GM19238 (cell line): ENCODE results near the gene DCUN1D3.
"Not testable (repeated sequence)": the region's sequence is repeated elsewhere in the genome, so short reads cannot be mapped to it uniquely, and the experiment has no call there.

Experiments
- DNase-seq: peaks from one replicate; pipeline ENCODE4 v3.0.0; 2011; ENCODE audit warnings: low spot score; ENCODE audit not compliant: insufficient read length

The DCUN1D3 gene, protein sequence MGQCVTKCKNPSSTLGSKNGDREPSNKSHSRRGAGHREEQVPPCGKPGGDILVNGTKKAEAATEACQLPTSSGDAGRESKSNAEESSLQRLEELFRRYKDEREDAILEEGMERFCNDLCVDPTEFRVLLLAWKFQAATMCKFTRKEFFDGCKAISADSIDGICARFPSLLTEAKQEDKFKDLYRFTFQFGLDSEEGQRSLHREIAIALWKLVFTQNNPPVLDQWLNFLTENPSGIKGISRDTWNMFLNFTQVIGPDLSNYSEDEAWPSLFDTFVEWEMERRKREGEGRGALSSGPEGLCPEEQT

DNA sequence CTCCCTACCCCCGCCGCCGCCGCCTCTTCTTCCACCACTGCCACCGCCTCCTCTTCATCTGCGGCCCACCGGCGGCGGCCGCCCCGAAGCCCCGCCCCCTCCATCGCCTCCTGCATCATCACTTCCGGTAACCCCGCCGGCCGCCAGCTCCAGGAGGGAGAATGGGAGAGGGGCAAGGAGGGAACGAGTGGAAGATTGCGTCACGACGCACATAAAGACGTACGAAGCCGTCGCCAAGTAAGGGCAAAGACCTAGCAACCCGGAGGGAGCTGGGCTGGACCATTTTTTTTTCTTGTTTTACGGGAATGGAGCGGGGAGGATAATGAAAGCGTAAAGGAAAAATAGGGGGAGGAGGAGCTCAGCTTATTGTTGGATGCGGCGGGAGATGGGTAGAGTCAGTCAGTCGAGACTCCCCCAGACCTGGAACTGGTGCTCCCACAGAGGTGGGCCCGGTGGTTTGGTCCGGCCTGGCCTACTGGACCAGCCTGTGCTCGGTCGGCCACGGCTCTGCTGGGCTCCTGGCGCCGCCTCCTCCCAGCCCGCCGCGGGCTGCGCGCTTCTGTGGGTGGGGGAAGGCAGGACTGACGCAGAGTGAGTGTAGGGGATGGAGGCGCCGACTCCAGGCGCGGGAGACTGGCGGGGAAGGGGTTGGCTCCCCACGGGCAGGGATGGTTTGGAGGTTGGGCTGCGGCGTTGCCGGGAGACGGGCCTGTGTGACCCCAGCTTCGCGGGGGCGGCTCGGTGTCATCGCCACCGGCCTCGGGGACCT lies at the start of gene DCUN1D3, which contains the start of gene LYRM1:
DCUN1D3 (minus strand) TSS at position 60 of the 769 bp plus-strand sequence. CDS start 37,820 bp downstream, outside the sequence.
LYRM1 (plus strand) TSS at position 473 of the 769 bp plus-strand sequence. CDS start 14,785 bp downstream, outside the sequence.
- DNase-seq, result peak; percentile 80

DNA sequence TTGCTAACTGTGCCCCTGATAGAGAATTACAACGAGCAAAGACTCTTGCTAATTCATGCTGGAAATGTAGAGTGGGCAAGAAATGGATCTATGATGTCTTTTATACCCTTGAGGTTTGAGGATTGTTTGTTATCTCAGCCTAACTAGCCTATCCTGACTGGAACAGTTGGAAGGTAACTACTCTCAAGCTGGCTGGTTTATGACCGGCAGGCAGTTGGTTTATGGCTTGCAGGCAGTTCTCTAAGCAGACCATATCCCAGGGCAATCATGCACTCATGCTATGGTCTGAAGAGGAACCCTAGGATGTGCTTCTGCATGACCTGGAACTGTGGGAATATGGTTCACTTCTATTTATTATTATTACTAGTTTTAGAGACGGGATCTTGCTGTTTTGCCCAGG lies 49.5 kb upstream of the DCUN1D3 start:
- DNase-seq, result no peak

DNA sequence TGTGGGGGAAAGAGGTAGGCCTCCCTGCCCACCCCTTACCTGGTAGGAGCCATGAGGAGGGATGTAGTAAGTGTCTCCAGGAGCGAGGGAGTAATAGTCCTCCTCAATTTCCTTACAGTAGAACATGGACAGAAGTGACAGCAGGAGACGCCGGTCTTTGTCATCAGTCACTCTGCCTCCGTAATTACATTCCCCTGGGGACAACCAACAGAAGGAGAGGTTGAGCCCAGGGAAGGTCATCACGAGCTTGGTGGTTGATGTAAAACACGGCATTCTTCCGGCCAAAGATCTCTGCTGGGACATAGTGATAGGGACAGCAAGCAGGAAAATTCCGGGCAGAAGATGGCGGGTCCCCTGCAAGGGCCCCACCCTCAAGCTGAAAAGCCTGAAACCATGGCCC lies 48.3 kb upstream of the DCUN1D3 start:
- no peak for DNase-seq

DNA sequence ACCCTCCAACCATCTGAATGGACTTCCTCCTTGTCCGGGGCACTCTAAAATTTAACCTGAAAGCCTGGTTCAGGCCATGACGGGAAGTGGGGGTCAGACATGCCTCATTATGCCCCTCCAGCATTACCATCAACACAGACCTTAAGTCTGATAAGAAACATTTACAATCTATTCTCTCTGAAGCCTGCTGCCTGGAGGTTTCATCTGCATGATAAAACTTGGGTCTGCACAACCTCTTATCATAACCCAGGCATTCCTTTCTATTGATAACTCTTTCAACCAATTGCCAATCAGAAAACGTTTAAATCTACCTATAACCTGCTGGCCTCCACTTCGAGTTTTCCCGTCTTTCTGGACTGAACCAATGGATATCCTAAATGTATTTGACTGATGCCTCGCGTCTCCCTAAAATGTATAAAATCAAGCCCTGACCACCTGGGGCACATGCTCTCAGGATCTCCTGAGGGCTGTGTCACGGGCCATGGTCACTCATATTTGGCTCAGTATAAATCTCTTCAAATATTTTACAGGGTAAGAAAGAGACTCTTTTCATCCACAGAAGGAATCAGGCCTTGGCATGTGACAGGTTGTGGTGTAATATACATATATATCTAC lies 46.0 kb upstream of the DCUN1D3 start:
- DNase-seq, result no peak

DNA sequence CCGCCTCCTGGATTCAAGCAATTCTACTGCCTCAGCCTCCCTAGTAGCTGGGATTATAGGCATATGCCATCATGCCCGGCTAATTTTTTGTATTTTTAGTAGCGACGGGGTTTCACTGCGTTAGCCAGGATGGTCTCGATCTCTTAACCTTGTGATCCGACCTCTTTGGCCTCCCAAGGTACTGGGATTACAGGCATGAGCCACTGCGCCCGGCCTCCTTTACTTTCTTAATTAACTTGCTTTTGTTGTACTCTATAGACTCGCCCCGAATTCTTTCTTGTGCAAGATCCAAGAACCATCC lies 45.4 kb upstream of the DCUN1D3 start:
- DNase-seq, result not testable (repeated sequence)

- no peak for DNase-seq
Observed at GRCh38 chr16:20944861-20945574, 44.9 kb upstream of the DCUN1D3 start.

GRCh38 chr16:20942256-20942655 lies 42.1 kb upstream of the DCUN1D3 start:
- DNase-seq, result no peak

- no peak for DNase-seq
Observed at GRCh38 chr16:20941636-20941926, 41.4 kb upstream of the DCUN1D3 start.

GRCh38 chr16:20940871-20941635 lies 40.9 kb upstream of the DCUN1D3 start:
- DNase-seq, result no peak

DNA sequence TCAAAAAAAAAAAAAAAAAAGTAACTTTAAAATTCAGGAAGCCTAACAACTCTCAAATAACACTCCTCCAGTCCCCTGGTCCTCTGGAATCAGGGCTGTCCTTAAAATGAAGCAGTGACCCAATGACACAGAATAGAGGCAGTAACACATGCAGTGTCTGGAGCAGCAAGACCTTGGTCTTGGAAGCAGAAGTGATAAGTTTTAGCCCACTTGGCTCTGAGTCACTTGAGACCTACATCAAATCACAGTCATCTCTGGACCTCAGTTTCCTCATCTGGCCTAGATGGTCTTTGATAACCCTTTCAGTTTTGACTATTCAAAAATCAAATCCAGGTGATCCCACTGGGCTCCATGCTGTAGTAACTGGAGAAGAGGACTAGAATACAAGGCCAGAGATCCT lies 39.5 kb upstream of the DCUN1D3 start:
- DNase-seq, result no peak

DNA sequence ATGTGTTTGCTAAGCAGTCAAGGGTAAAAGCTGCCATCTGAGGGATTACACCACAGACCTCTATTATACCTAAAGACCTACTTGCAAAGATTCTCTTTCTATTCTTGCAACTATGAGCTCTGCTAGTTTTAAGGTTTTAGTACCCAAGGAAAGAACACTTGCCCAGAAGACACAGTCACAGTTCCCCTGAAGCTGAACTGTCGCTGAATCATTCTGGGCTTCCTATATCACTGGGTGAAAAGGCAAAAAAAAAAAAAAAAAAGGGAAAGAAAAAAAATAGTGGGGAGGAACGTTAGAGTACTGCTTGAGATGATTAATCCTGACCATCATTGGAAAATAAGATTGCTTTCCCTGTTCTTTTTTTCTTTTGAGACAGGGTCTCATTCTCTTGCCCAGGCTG lies 38.3 kb upstream of the DCUN1D3 start:
- no peak for DNase-seq

- DNase-seq, result no peak
Observed at GRCh38 chr16:20937736-20938135, 37.6 kb upstream of the DCUN1D3 start.

GRCh38 chr16:20933589-20933988 lies 33.4 kb upstream of the DCUN1D3 start:
- DNase-seq, result no peak

DNA sequence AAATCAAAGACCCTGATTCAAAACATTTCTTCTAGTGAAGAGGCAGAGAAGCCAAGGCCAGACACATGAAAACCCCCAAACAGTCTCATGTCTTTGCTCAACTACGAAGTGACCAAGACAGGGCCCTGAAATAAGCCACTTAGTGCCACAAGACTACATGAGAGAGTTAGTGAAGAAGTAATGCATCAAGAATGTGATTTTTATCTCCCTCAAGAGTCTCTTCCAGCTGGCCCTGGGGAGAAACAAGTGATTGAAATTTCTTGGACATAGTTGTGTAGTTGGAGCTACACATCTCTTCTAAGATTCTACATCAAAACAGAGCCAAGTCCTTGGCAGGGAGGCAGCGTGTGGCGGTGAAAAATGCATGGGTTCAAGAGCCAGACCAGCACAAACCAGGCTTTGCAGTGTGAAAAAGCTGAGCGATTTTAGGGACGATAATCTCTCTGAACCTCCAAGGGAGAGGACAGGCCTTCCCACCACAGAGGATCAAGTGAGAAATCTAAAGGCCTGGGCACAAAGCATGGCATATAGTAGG lies 31.0 kb upstream of the DCUN1D3 start:
- no peak for DNase-seq

DNA sequence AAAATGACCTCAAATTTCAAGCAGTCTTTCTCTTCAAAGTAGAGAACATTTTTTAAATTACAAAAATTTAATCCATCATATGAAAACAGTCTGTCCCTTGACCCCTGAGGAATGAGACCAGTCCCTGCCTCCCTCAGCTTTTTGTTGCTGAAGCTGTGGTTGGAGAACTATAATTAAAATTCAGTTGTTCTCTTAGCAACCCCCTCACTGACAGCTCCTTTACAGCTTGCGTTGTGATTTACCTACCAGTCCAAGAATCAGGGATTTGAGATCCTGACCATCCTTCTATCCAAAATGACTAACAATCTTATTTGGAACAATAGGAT lies 30.2 kb upstream of the DCUN1D3 start:
- DNase-seq, result no peak

DNA sequence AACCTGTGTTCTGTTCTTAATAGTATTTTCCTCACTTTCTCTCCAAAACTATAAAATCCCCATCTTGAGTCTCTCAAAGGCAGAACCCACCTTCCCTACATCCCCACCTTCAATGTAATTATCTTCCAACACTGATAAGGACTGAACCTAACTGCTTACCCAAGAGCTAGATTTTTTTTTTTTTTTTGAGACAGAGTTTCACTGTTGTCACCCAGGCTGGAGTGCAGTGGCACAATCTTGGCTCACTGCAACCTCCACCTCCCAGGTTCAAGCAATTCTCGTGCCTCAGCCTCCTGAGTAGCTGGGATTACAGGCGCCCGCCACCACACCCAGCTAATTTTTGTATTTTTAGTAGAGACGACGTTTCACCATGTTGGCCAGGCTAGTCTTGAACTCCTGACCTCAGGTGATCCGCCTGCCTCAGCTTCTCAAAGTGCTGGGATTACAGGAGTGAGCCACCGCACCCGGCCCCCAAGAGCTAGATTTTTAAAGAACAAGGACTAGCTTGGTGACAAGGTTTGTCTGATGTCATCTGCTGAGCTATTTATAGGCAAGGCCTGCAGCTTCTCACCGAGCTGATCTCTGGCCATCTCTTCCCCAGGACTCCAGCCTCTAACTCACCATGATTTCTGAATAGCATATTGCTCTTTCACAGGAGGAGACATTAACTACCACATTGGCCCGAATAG lies 29.7 kb upstream of the DCUN1D3 start:
- DNase-seq, result not testable (repeated sequence)

- DNase-seq, result no peak
Observed at GRCh38 chr16:20928774-20929411, 28.7 kb upstream of the DCUN1D3 start.

DNA sequence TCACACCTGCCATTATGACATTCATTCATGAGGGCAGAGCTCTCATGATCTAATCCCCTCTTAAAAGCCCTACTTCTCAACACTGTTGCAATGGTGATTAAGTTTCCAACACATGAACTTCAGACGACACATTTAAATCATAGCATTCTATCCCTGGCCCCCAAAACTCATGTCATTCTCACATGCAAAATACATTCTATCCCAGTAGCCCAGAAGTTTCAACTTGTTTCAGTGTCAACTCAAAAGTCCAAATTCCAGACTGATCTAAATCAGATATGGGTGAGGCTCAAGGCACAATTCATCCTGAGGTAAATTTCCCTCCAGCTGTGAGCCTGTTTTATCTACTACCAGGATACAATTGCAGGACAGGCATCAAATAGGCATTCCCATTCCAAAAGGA lies 25.6 kb upstream of the DCUN1D3 start:
- no peak for DNase-seq

DNA sequence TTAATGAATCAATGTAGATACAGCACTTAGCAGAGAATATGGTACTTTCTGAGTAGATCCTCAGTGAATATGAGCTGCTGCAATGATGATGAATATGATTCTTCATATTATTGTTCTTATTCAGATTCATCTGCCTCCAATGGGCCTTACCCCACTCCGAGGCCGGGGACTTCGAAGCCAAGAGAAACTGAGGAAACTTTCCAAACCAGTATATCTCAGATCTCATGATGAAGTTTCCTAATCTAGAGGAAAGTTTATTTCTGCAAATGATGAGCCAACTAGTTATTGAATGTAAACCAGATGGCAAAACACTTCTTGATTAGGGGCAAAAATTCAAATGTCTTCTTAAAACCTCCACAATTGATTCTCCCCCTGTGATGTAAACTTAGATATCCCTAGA lies 23.7 kb upstream of the DCUN1D3 start:
- DNase-seq, result no peak

GRCh38 chr16:20920799-20921198 lies 20.6 kb upstream of the DCUN1D3 start:
- DNase-seq, result no peak
